CD4-positive, alpha-beta T cell treated with Interleukin-2 at 100 ng/mL for 4 hours (primary cell): ENCODE results near the gene MAPK9.

Source experiments
- DNase-seq: peaks from one replicate; pipeline ENCODE4 v3.0.0-alpha.2; 2020; ENCODE audit warnings: low spot score

Gene MAPK9

DNA sequence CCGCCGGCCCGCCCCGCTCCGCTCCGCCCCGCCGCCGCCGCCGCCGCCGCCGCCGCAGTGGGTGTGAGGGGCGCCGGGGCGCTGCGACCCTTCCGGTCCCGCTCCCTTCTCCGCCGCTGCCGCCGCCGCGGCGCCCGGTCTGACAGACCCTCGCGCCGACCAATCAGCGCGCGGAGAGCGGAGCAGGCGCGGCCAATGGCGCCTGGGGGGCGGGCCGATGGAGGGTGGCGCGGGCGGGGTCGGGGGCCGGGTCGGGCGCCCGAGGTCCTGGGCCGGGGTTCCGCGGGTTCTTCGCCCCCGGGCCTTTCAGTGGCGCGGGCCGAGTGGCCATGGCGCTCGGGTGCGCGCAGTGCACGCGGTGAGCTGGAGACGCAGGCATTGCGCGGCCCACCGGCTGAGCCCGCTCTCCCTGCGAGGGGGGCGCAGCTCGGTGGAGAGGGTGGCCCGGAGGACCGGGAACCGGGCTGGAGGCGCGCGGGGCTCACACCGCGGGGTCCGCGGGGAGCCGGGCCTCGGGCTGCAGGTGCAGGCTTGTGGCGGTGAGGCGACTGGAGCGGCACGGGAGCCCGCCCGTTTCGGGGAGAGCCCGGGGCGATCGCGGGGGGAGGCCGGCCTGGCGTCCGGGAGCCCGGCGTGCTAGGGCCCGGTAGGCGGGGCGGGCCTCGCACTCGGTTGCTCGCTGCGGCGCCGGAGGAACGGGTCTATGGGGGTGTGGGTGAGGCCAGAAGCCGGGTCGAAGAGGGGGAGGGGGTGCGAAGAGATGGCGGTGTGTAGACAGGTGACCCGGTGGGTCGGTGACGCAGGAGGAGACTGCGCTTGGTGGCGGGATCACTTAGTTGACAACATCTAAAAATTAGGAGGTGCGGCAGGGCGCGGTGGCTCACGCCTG lies at the start of gene MAPK9:
MAPK9 (minus strand) TSS at position 141 of the 889 bp plus-strand sequence. CDS start 11,522 bp downstream, outside the sequence.
- peak; percentile 83 for DNase-seq

DNA sequence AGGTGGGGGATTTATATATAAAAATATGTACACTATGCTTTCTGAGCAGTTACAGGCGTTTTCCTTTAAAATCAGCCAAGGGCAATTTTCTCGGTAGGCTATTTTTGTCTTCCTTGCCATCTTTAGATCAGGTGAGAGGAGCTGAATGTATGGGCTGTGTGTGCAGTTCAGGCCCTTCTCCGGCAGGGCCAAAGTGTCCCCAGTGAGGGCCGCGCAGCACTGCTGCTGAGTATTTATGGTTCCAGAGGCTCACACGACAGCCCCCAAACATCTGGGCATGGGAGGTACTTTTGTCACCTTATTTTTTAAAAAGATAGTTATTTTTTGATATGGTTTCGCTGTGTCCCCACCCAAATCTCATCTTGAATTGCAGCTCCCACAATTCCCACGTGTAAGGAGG lies 49.7 kb upstream of the MAPK9 start:
- DNase-seq, result no peak

DNA sequence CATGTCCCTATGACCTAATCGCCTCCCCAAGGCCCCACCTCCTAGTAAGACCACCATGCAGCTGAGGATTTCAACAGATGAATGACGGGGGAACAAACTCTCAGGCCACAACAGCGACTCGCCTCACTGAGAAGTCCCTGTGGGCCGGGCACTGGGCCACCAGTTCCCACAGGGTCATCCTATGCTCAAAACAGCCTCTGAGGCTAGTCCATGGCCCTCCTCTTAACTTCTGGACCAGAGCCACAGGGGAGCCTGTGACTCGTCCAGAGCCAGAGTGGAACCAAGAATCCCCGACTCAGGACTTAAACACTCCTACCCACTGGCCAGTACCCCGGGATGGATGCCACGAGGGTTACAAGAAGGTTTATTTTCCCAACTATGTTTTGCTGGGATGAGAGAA lies 49.0 kb upstream of the MAPK9 start:
- no peak for DNase-seq

DNA sequence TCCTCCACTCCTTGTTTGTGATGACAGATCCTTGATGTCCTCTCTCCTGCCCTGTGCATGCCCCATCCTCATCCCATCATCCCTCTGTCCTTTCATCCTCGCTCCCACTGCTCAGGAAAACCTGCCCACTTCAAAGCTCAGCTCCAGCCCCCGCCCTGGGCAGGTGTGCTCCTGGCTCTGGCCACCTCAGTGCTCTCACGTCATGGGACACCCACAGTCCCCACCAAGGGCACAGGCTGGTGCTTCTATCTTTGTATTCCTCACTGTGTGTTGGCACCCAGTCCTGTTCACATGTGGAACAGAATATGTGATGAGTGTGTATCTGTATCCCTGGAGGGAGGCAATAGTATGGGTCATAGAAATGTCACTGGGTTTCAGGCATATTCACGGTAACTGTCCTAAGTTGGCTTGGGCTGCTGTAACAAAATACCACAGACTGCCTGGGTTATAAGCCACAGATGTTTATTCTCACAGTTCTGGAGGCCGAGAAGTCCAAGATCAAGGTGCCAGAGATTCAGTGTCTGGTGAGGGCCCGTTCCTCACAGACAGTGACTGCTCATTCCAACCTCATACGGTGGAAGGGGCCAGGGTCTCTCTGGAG lies 47.8 kb upstream of the MAPK9 start:
- no peak for DNase-seq

DNA sequence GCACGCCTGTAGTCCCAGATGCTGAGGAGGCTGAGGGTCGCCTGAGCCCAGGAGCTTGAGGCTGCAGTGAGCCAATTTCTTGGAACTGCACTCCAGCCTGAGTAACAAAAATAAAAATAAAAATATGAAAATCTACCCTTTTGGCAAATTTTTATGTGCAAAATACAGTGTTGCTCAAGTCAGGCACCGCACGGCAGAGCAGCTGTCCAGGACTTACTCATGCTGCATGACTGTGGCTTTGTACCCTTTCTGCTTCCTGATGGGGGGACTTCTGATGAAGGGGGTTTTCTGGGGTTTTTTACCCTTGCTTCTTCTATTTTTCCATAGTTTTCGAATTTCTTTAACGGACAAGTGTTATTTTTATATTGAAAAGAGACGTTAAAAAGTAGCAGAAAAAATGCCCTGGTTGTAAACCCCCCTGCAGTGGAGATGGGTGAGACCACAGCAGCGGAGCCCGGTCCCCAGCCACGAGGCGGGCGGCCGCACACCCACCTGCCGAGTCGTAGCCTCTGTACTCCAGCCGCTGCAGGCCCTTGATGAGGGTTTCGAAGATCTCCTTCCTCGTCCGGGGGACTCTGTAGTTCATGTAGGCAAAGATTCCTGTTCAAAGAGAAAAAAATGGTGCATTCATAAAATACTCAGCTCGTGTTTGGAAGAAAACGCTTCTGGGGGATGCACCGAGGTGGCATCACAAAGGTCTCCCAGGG lies 46.3 kb upstream of the MAPK9 start:
- no peak for DNase-seq

DNA sequence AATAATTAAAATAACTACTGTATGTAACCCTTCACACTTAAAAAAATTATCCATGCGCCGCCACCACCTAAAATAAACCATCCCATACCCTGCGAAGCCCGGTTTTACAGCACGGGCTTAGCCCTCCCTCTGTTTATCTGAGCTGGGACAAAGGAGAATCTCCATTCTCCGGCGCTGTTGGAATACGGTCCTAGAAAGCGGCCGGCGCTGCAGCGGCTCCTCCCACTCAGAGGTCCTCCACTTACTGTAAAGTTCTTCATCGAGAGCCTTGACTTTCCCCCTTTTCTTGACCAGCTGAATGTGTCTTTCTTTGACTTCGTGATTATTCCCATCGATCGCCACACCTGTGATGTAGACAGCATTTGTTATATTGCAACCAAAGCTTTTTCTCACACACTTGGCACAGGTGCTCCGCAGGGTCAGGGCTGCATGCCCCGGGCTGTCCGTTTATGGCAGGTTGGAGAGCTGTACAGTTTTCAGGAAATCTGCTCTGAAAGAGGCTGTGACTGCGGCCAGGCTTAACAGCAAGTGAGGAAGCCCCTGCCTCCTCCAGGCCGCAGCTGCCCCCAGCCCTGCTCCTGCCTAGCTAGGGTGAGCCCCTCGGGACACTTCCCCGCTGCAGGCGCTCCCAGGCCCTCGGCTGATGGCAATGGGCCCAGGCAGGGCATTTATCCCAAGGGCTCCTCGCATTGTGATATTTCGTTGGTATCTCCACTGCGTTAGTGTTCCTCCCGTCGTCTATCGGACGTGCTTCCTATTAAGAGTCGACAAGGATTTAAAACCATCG lies 44.5 kb upstream of the MAPK9 start:
- DNase-seq, result no peak

DNA sequence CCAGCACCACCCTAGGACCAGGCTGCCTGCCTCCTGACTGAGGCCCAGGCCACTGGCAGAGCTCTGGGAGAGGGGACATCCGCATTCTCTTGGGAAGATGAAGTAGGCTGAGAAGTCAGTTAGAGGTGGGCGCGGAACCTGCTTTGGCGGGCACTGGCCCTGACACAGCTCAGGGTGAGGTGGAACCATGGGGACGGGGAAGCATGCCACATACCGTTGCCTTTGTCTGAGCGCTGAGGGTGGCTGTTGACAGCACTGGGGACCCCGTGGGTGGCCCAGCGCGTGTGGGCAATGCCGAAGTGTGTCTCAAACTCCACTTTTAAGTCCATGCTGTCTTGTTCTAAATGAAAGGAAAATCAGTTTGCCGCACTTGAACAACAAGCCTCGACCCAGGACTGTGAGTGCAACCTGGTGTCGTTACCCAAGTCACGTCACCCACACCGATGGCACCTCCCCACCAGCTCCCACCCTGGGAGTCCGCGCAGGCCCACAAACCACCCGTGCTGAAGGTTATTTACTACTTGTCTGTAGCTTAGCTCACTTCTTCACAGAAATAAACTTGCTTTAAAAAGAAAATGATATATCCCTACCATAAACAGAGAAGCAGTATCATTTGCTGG lies 43.8 kb upstream of the MAPK9 start:
- DNase-seq, result no peak

DNA sequence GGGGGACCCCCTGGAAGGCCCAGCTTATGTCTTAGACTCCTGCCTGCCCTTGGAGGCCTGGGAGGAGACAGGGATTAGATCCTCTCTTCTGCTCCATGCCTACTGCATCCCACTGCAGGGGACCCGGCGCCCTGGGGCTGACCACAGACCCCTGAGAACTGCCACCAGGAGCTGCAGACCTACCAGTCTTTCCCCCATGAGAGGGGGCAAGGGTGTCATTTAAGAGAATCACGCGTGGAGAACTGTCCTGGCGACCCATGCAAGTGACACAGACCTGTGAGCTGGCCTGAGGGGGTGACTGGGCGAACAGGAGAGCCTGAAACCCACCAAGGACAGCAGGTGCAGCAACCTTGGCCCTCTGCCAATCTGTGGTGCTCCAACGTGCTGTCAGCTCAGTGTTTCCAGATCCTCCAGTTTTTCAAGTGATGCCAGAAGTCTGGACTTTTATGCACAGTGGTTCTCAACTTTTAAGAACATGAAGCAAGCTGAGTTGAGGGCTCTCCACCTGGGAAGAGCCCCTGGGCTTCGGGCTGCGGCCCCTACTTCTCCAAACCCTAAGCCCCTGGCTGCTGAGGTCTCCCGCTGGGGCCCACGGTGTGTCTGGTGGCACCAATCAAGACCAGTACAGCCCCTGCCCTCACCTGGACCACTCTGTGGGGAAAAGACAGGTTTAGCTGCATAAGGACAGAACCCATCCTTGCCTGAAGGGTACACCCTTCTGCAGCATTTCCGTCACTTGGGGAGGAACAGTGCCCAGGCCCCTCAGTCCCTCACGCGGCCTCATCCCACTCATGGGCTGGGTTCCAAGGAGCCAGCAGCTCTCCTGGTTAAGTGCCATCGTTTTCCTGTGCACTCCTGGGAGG lies 43.1 kb upstream of the MAPK9 start:
- DNase-seq, result no peak

DNA sequence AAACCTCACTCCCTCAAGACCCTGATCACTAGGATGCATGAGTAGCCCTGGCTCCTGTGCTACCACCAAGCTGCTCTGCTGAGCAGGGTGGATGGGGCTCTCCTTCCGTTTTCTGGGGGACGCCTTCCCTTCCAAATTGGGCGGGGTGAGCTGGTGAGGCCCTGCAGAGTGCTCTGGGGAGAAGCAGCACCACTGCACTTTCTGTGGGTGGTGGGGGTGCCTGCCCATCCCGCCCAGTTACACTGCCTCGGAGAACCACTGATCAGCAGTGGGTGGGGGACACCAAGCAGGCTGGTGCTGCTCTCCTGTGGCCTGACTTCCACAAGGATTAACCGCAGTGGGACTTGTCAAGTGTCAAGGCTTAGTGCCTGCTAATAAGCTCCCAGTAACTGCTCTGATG lies 42.3 kb upstream of the MAPK9 start:
- DNase-seq, result no peak

DNA sequence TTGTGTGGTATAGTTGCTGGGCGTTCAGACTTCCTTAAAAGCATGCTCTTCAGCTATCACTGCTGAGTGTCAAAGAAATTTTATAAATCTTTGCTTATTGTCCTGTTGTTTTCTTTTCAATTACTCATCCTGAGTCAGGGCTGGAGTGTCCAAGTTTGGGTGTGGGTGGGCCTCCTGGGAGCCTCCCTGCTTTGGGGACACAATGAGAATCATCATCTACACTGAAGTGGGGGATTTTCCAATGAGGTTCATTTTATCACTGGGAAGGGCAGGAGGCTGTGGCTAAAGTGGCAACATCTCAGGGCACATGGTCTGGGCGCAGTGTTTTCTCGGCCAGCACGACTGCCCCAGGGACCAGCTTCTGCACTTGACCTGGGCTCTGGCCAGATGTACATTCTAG lies 41.8 kb upstream of the MAPK9 start:
- no peak for DNase-seq

DNA sequence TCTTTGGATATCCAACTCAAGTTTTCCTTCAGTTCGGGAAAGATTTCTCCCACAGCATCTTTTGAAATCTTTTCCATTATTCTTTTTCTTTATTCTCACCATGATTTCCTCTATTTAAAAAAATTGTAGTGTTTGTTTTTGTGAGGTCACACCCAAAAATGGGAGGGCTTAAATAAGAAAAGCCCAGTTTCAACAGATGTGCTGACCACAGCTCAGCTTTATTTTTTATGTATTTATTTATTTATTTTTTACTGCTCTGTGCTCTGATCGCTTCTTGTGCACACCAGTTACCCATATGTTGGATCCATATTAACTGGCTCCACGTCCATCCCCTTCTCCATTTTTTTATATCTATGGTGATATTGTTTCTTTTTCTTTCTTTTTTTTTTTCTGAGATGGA lies 41.0 kb upstream of the MAPK9 start:
- DNase-seq, result no peak

DNA sequence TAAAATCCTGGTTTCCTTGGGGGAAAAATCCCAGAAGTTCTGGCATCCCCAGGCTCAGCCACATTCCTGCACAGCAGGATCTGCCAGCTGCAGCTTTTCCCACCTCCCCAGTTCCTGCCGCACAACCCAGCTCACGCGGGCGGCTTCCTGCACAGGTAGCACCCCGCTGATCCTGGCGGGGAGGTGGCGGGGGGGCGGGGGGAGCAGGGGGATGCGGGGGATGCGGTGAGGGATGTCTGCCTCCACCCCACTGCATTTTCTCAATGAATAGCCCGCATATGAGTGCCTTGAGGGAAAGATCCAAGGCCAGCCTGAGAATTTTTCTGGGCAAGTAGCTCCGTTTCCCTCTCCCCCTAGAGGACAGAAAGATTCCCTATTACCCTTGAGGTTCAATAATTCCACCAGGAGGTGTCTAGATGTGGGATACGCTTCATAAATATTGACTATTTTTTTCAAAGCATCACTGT lies 40.2 kb upstream of the MAPK9 start:
- DNase-seq, result no peak

DNA sequence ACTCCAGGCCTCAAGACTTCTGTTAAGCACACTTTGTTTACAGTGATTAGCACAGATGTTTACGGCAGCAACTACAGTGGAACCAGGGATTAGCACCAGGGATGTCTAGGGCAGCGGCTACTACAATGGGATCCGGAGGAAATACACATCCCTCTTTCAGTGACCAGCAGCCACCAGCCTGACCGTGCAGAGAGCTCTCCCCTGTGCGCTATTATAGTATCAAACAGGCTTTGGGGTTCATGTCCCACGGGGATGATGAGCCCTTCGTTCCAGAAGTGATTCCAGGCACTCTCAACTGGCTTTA lies 39.7 kb upstream of the MAPK9 start:
- no peak for DNase-seq

DNA sequence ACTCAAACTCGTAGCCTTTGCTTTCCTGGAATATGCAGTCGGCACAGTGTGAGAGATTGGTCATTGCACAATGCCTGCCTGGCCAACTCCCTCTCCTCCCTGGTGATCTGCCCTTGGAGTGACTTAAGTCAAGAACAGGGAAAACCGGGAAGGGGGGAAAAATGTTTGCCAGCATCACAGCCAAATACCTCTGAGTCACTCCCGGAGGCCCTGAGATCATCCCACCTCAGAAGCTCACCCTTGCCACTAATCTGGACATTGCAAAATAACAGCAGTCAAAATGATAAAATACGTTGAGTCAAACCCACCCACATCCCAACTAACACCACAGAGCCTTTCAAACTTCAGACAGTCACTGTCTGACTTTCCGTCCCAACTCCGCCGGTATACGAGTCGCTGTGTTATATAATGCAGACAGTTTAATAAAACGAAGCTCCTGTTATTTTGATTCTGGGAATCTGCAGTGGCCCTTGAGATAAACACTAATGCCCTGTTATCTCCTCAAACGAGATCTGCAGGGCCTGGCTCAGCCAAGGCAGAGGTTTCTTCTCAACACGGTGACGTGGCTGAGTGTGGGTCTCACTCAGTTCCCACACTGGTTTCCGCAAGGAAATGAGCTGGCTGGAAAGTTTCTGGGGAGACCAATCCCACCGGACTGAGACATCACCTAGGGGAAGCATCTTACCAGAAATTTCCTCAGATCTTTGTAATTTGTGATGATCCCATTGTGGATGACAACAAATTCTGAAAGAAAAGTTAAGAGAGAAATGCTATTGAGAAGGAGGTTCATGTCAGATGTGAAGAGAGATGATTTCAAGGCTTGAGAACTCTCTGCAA lies 39.1 kb upstream of the MAPK9 start:
- no peak for DNase-seq

DNA sequence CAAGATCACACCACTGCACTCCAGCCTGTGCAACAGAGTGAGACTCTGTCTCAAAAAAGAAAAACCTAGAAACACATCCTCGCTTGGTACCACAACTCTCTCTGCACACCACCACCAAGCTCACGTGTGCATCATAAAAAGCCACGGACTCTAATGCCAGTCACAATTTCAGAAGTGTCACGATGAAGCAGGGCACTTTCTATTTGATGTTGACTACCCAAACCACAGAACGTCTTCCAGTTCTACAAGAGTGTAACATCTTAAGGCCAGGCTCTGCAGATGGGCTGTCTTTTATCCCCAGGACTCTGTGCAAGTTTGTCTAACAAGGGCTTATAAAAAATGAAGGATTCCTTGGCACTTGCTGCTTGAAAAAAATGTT lies 38.4 kb upstream of the MAPK9 start:
- no peak for DNase-seq

DNA sequence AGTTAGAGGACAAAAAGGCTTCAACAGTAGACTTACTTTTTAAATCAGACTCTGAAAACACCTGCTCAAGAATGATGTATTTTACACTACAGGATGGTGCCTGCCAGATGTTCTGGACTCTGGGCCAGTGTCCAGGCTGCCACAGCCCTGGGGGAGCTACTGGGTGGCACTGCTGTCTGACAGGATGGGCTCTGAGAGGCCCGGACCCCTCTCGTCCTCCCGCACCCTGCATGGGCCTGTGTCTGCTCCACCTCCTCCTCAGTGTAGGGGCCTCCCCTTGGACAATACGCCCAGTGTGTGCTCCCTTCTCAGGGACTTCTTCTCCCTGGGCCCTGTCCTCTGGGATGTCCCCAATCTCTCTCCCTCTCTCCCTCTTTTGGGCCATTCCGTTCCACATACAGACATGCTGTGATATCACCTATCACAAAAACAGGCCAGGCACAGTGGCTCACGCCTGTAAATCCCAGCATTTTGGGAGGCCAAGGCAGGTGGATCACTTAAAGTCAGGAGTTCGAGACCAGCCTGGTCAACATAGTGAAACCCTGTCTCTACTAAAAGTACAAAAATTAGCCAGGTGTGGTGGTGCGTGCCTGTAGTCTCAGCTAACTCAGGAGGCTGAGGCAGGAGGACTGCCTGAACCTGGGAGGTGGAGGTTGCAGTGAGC lies 37.9 kb upstream of the MAPK9 start:
- DNase-seq, result no peak

DNA sequence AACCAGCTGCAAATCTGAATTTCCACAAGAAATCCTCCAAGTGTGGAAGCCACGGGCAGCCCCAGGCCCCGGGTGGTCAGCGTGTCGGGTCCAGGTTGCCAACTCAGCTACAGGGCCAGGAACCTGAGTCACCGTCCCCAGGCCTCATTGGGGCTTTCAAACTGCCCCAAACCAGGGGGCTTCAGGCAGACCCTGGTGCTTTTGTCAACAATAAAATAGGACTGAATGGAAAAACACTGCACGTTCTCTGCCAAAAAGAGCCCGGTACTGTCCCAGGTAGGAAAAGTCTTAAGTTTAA lies 37.2 kb upstream of the MAPK9 start:
- no peak for DNase-seq

DNA sequence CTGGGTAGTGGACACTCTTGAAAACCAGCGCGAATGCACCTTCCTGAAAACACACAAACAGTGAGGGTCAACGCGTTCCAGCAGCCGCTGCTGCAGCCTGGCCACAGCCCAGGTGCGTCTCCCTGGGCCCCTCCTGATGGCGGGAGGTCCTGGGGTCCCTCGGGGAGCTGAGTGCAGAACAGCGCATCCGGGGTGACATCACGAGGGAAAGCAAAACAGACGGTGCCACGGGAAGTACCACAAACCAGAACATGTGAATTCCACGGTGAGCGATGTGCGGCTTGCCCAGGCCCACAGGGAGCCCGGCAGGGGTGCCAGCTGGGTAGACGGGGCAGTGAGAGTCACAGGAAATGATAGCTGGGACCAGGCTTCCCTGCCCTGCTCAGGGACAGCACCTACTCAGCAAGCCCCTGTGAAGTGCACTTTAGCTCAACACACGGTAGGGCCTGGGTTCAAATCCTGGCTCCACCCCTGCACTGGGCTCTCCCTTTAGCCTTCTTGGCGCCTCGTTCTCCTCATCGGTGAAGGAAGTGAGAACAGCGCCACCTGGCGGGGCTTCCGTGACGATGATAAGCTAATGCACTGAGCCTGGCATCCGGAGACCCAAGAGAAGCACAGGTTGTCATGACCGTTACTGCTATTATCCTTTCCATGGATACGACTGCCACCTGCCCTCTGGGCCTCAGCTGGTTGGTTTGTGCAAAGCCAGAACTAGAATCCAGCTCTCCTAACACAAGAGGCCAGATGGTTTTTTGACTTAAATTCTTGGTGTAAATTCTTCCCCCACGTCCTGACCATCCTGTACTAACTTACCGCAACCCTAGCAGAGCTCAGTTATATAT lies 36.6 kb upstream of the MAPK9 start:
- peak; percentile 85 for DNase-seq
